Astrocyte (in vitro differentiated cells and primary cell): ENCODE results near the gene KIF5A.

Source experiments
- CTCF ChIP-seq: IDR thresholded peaks from 2 replicates; pipeline ENCODE4 v1.5.1; 2011; ENCODE audit warnings: low read depth, mild to moderate bottlenecking, inconsistent platforms, low read length, moderate library complexity; ENCODE audit not compliant: insufficient read depth
- EZH2 ChIP-seq: IDR thresholded peaks from 2 replicates; pipeline ENCODE4 v1.6.1; 2012; ENCODE audit warnings: mild to moderate bottlenecking, low read length, inconsistent platforms; ENCODE audit not compliant: insufficient read depth

- TF ChIP-seq EZH2 = no peak
- TF ChIP-seq CTCF = no peak
Observed at GRCh38 chr12:57534991-57535543, 14.8 kb upstream of the KIF5A start.
